Activated B cell treated with CpG ODN at 0.5 μM for 24 hours (primary cell): Measurements from ENCODE around the gene DIRAS1. TPM values are rescaled to one million over a fixed set of nuclear protein-coding genes. Genes with fewer than 3 reads are reported as not detected.
"Not testable (repeated sequence)": the region's sequence is repeated elsewhere in the genome, so short reads cannot be mapped to it uniquely, and the experiment has no call there.

Source experiments
- ATAC-seq: fragments of 200-7000 bp; cut with Tn5 transposase; one replicate; pipeline ENCODE4 v1.10.0; 2021; ENCODE audit warnings: low read depth, mild to moderate bottlenecking, moderate library complexity
- CTCF ChIA-PET: fragments of 350-600 bp; sonication (Branson Sonifier 250); formaldehyde crosslinking; loops from one replicate; lab custom pipeline; 2021; ENCODE audit warnings: antibody characterized with exemption; lab: Charles Lee
- POLR2A ChIA-PET: fragments of 350-600 bp; sonication (Branson Sonifier 250); formaldehyde crosslinking; loops from one replicate; lab custom pipeline; 2021; ENCODE audit warnings: antibody characterized with exemption; lab: Charles Lee
- DNase-seq: peaks from one replicate; pipeline ENCODE4 v3.0.0; 2022
- H3K27ac Mint-ChIP-seq: one replicate; pipeline ENCODE4 v1.8.0; 2020; ENCODE audit warnings: mixed read lengths
- H3K27me3 Mint-ChIP-seq: one replicate; pipeline ENCODE4 v1.8.0; 2021; ENCODE audit warnings: mixed read lengths
- H3K36me3 Mint-ChIP-seq: one replicate; pipeline ENCODE4 v1.8.0; 2021; ENCODE audit warnings: low read depth, mixed read lengths
- H3K4me1 Mint-ChIP-seq: one replicate; pipeline ENCODE4 v1.8.0; 2021; ENCODE audit warnings: mixed read lengths
- H3K4me3 Mint-ChIP-seq: one replicate; pipeline ENCODE4 v1.8.0; 2020; ENCODE audit warnings: mild to moderate bottlenecking, mixed read lengths
- H3K9me3 Mint-ChIP-seq: one replicate; pipeline ENCODE4 v1.8.0; 2020; ENCODE audit warnings: mixed read lengths
- CTCF ChIP-seq: fragments of 200-600 bp; IDR thresholded peaks from one replicate; pipeline ENCODE4 v1.8.0; 2022; ENCODE audit warnings: antibody characterized with exemption, mild to moderate bottlenecking
- intact Hi-C: fragments of 100-400 bp; cut with micrococcal nuclease; formaldehyde crosslinking; loops from one replicate; pipeline ENCODE4 v1.15.1; 2024
- total RNA-seq: library from RNA; stranded (reverse); gene quantifications from 2 replicates; pipeline ENCODE4 v1.2.3, GENCODE V29; 2022

The DIRAS1 gene
- total RNA-seq, 1 donor from 2014 or later = 6.4 TPM

DNA sequence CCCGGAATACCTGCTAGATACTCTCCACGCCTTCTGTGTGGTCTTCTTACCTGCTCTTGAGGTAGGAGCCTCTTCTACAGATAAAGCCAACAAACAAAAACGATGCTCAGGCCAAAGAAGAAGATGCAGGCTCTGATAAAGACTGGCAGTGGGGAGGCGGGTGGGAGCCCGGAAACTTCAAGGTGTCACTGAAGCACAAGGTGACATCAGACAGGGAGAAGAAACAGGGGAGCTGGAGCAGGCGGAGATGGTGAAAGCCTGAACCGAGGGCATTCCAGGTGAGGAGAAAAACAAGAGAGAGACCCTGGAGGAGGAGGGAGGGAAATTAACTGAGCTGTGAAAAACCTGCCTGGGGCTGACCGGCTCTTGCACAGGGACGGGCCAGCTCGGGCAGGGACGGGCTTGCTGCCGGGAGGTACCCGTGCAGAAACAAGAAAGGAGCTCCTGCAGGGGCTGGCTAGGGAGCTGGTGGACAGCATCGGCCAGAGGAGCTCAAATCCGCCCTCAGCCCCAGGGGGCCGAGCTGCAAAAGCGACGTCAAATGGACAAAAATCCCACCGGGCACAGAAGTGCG, 37.7 kb downstream of the DIRAS1 start:
- intact Hi-C loops = no loop called here
- ChIA-PET CTCF (interaction anchor here (1.1 to 1.6 kb wide), 3 partner anchors 10 to 66 kb away, joined by 3 to 6 read pairs (median 4); no protein-coding TSS in a partner anchor), POLR2A (interaction anchor here (1.0 to 10.6 kb wide), 5 partner anchors 10 to 207 kb away, joined by 3 to 176 read pairs (median 6); partner anchors contain the start of genes GADD45B and GNG7)
- DNase-seq (no peak), ATAC-seq (no peak)
- peaks cover 54% of the 10 kb centered on the region for H3K36me3 Mint-ChIP-seq
- peaks cover 6% of the 10 kb centered on the region for H3K9me3 Mint-ChIP-seq
- H3K4me3 Mint-ChIP-seq = no peak overlapping the region
- peak overlapping the region; percentile 98 for H3K27ac Mint-ChIP-seq
- H3K27me3 Mint-ChIP-seq = no peaks in the 10 kb centered on the region
- TF ChIP-seq CTCF = no peak
- peaks cover 65% of the 10 kb centered on the region for H3K4me1 Mint-ChIP-seq

- peaks cover 53% of the 10 kb centered on the region for H3K36me3 Mint-ChIP-seq
- H3K9me3 Mint-ChIP-seq = peaks cover 11% of the 10 kb centered on the region
- H3K27me3 Mint-ChIP-seq = no peaks in the 10 kb centered on the region
- peak overlapping the region; percentile 98 for H3K27ac Mint-ChIP-seq
- peak; percentile 42 for DNase-seq
- peaks cover 79% of the 10 kb centered on the region for H3K4me1 Mint-ChIP-seq
- POLR2A ChIA-PET = interaction anchor here (0.6 to 10.6 kb wide), 14 partner anchors 9 to 1082 kb away, joined by 3 to 176 read pairs (median 7); partner anchors contain the start of genes GNG7, MRPL54 and SLC39A3
- TF ChIP-seq CTCF = no peak
- H3K4me3 Mint-ChIP-seq = peak overlapping the region; percentile 68
- peak; percentile 48 for ATAC-seq
- CTCF ChIA-PET = interaction anchor here (1.8 kb wide), 1 partner anchor 33 kb away, joined by 9 read pairs; no protein-coding TSS in a partner anchor
- intact Hi-C loops = loop anchor here (1.0 kb wide), 7 partner anchors 17 to 68 kb away; partner anchors contain the start of genes GNG7 and SLC39A3
Observed at GRCh38 chr19:2680808-2681207, 40.4 kb downstream of the DIRAS1 start.

GRCh38 chr19:2679439-2679838, 41.7 kb downstream of the DIRAS1 start:
- Mint-ChIP-seq H3K27me3 (no peaks in the 10 kb centered on the region), H3K27ac (peak overlapping the region; percentile 96), H3K36me3 (peaks cover 60% of the 10 kb centered on the region), H3K4me1 (peaks cover 79% of the 10 kb centered on the region), H3K4me3 (peak overlapping the region; percentile 59), H3K9me3 (peaks cover 11% of the 10 kb centered on the region)
- no peak for TF ChIP-seq CTCF
- CTCF ChIA-PET = no interaction called here
- ATAC-seq = no peak
- POLR2A ChIA-PET = interaction anchor here (0.7 to 10.6 kb wide), 3 partner anchors 21 to 726 kb away, joined by 3 to 176 read pairs (median 41); partner anchors contain the start of gene GNG7
- intact Hi-C loops = no loop called here
- no peak for DNase-seq

DNA sequence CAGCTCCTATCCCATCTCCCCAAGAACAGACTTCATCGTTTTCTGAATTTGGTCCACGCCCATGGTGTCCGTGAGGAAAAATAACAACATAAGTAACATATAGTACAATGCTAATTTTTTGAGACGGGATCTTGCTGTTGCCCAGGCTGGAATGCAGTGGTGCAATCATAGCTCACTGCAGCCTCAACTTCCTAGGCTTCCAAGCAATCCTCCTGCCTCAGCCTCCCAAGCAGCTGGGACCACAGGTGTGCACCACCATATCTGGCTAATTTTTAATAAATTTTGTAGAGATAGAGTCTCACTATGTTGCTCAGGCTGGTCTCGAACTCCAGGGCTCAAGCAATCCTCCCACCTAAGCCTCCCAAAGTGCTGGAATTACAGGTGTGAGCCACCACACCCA, 42.2 kb downstream of the DIRAS1 start:
- ATAC-seq, H3K27me3 Mint-ChIP-seq, intact Hi-C loops, CTCF ChIA-PET, DNase-seq: not testable (repeated sequence)
- peaks cover 78% of the 10 kb centered on the region for H3K4me1 Mint-ChIP-seq
- peaks cover 61% of the 10 kb centered on the region for H3K36me3 Mint-ChIP-seq
- H3K27ac Mint-ChIP-seq = peak overlapping the region; percentile 96
- peaks cover 11% of the 10 kb centered on the region for H3K9me3 Mint-ChIP-seq
- POLR2A ChIA-PET = interaction anchor here (0.8 to 10.6 kb wide), 3 partner anchors 22 to 61 kb away, joined by 3 to 176 read pairs (median 3); partner anchors contain the start of genes GNG7 and SLC39A3
- H3K4me3 Mint-ChIP-seq = peak overlapping the region; percentile 62

DNA sequence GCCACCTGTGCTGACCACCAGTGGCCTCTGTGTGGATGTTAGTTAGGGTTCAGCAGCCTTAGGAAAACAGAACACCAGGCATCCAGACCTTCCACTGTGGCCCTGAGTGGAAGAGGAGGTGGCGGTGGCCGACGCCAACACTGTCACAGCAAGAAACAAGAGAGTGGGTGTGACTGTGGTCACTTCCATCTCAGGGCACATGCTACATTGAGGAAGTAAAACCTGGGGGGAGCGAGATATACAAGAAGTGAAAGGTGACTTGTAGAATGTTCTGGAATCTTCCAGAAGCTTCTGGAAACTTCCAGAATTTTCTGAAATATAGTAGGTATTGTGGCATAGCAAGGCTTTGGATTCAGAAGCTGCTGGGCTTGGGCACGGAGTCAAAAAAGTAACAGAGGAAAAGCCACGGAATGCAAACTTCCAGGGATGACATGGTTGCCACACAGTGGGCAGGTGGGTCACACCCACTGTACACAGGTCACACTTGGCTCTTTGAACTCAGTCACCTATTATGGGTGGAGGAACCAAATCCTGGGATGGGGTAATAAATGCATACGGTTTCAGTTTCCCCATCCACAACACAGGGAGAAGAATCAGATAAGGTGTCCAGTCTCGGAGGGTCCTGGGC, 43.0 kb downstream of the DIRAS1 start:
- peak; percentile 59 for ATAC-seq
- Mint-ChIP-seq H3K36me3 (peaks cover 56% of the 10 kb centered on the region), H3K9me3 (peaks cover 11% of the 10 kb centered on the region), H3K27ac (peak overlapping the region; percentile 96), H3K4me1 (peaks cover 72% of the 10 kb centered on the region), H3K27me3 (no peaks in the 10 kb centered on the region), H3K4me3 (peak overlapping the region; percentile 62)
- ChIA-PET CTCF (interaction anchor here (0.9 kb wide), 1 partner anchor 30 kb away, joined by 3 read pairs; no protein-coding TSS in a partner anchor), POLR2A (interaction anchor here (0.6 to 10.6 kb wide), 5 partner anchors 22 to 125 kb away, joined by 3 to 176 read pairs (median 3); partner anchors contain the start of genes GNG7 and SLC39A3)
- peak; percentile 46 for DNase-seq
- intact Hi-C loops = no loop called here
- no peak for TF ChIP-seq CTCF
